ENCODE data around the gene DSPP. TPM values are rescaled to one million over a fixed set of nuclear protein-coding genes. Genes with fewer than 3 reads are reported as not detected.
"Not testable (repeated sequence)": the region's sequence is repeated elsewhere in the genome, so short reads cannot be mapped to it uniquely, and the experiment has no call there.

The DSPP gene
- total RNA-seq, 4 donors from 2014 or later: not detected

DNA sequence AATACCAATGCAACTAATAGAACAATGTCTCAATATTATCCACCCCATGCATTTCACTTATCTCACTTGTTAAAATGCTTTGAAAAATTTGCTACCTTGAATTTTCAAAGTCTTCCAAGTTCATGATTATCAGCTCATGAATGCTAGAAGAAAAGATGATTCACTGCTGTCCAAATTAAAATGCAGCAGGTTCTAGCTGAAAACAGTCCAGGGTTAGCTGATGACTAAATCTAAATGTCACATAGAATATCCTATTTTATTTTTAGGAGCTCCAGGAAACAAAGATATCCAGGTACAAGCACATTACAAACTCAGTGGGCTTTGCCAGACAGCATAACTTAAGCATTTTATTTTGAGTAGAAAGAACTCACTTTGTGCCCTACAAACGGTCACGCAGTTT is 41.1 kb upstream of the DSPP start:
- Histone ChIP-seq H3K27ac (replicated peaks in 1 of 4) (no peak overlapping the region), H3K4me1 (no peaks in the 10 kb centered on the region), H3K27me3 (no peaks in the 10 kb centered on the region), H3K4me3 (no peak overlapping the region), H3K9me3 (no peaks in the 10 kb centered on the region), H3K36me3 (no peaks in the 10 kb centered on the region)
- intact Hi-C loops (cut with DNase I): no loop called here
- DNase-seq (ENCODE audit: extremely low spot score): no peak
- TF ChIP-seq POLR2A (IDR thresholded peaks at IDR 0.05; ENCODE audit: low read depth) (no peak), POLR2AphosphoS5 (IDR thresholded peaks at IDR 0.05) (no peak), EP300 (IDR thresholded peaks at IDR 0.05) (no peak)
- TF ChIP-seq, protein P1, sequence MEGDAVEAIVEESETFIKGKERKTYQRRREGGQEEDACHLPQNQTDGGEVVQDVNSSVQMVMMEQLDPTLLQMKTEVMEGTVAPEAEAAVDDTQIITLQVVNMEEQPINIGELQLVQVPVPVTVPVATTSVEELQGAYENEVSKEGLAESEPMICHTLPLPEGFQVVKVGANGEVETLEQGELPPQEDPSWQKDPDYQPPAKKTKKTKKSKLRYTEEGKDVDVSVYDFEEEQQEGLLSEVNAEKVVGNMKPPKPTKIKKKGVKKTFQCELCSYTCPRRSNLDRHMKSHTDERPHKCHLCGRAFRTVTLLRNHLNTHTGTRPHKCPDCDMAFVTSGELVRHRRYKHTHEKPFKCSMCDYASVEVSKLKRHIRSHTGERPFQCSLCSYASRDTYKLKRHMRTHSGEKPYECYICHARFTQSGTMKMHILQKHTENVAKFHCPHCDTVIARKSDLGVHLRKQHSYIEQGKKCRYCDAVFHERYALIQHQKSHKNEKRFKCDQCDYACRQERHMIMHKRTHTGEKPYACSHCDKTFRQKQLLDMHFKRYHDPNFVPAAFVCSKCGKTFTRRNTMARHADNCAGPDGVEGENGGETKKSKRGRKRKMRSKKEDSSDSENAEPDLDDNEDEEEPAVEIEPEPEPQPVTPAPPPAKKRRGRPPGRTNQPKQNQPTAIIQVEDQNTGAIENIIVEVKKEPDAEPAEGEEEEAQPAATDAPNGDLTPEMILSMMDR (IDR thresholded peaks at IDR 0.05): no peak
- WGBS: 90% methylated on average over 2 of the region's 2 CpGs

DNA sequence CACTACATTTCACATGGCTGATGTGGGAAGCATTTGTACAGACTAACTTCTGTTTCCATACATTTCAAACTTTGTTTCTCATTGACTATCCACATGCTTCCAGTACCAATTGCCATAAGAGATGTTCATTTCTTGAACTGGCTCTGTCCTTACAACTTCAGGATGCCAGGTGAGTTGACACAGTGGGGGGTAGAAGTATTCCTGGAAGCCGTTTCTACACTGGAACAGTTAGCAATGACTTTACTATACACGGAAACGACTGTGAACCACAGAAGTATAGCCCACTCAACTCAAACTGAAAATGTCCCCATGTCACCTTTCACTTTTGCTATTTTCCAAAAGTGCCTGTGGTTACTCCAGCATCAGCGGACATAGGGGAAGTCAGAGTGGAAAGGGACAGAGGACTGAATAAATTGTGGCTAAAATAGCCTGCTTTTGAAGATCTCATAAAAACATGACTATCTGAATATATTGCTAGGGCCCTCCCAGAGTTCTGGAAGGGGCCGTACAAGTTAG is 38.0 kb upstream of the DSPP start:
- intact Hi-C loops (cut with DNase I): no loop called here
- 81% methylated on average over 5 of the region's 5 CpGs for WGBS
- Histone ChIP-seq H3K4me3 (no peak overlapping the region), H3K4me1 (no peaks in the 10 kb centered on the region), H3K36me3 (no peaks in the 10 kb centered on the region), H3K27ac (replicated peaks in 1 of 4) (no peak overlapping the region), H3K9me3 (peaks cover 0 to 3% (median 0%) of the 10 kb centered on the region in 4 donors), H3K27me3 (no peaks in the 10 kb centered on the region)
- no peak for DNase-seq (ENCODE audit: extremely low spot score)
- TF ChIP-seq POLR2A (IDR thresholded peaks at IDR 0.05; ENCODE audit: low read depth): no peak
- no peak for TF ChIP-seq EP300 (IDR thresholded peaks at IDR 0.05)
- TF ChIP-seq, protein P1 (IDR thresholded peaks at IDR 0.05): no peak
- TF ChIP-seq POLR2AphosphoS5 (IDR thresholded peaks at IDR 0.05): no peak

DNA sequence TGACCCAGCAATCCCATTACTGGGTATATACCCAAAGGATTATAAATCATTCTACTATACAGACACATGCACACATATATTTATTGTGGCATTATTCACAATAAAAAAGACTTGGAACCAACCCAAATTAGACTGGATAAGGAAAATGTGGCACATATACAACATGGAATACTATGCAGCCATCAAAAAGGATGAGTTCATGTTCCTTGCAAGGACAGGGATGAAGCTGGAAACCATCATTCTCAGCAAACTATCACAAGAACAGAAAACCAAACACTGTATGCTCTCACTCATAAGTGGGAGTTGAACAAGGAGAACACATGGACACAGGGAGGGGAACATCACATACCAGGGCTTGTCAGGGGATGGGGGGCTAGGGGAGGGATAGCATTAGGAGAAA is 34.0 kb upstream of the DSPP start:
- H3K4me3 ChIP-seq; H3K4me1 ChIP-seq; H3K36me3 ChIP-seq; DNase-seq (ENCODE audit: extremely low spot score); H3K27me3 ChIP-seq; H3K9me3 ChIP-seq; intact Hi-C loops (cut with DNase I); H3K27ac ChIP-seq (replicated peaks in 1 of 4): not testable (repeated sequence)

DNA sequence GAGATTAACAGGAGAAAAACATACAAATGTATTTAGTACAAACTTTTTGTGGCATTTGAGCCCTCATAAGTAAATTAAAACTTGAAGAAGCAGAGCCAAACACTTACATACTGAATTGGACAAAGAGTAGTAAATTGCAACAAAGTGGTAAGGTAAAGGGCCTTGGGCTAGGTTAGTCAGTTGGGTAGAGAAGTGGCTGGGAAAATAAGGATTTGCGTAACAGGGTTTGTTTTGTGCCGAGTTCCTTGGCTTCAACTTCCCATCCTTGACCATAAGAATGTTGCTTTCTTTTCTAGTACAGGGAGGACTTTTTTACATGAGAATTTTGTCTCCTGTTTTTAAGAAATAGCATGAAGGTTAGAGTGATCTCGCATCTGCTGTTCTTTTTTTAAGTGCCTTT is 33.3 kb upstream of the DSPP start:
- WGBS: 89% methylated on average over 3 of the region's 3 CpGs
- no peak for DNase-seq (ENCODE audit: extremely low spot score)

DNA sequence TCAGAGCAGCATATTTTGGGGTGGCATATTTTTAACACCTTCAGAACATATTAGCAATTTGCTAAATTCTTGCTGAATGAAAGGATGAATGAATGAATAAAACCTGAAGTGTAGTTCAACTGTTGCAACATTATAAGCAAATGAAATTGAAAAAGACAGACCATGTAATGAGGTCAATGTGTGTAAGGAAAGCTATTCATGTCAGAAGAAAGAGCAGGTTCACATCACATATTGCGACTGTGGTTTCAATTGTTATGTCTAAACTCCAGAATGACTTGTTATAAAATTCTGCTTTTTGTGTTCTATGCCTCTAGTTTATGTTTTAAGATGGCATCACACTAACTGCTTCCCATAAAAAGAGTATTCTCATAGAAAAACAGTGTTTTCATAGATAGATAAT is 32.9 kb upstream of the DSPP start:
- H3K27ac ChIP-seq (replicated peaks in 1 of 4): no peak overlapping the region
- intact Hi-C loops (cut with DNase I): no loop called here

More for the DNA sequence above, 33.3 kb upstream of the DSPP start:
- Histone ChIP-seq H3K27ac (replicated peaks in 1 of 4) (no peak overlapping the region), H3K9me3 (peaks cover 0 to 3% (median 0%) of the 10 kb centered on the region in 4 donors), H3K27me3 (no peaks in the 10 kb centered on the region), H3K4me3 (no peak overlapping the region), H3K36me3 (no peaks in the 10 kb centered on the region), H3K4me1 (no peaks in the 10 kb centered on the region)
- TF ChIP-seq, protein P1 (IDR thresholded peaks at IDR 0.05): no peak
- TF ChIP-seq EP300 (IDR thresholded peaks at IDR 0.05) (no peak), POLR2AphosphoS5 (IDR thresholded peaks at IDR 0.05) (no peak)
- intact Hi-C loops (cut with DNase I): no loop called here

More for the DNA sequence above, 32.9 kb upstream of the DSPP start:
- TF ChIP-seq POLR2AphosphoS5 (IDR thresholded peaks at IDR 0.05) (no peak), EP300 (IDR thresholded peaks at IDR 0.05) (no peak), POLR2A (IDR thresholded peaks at IDR 0.05; ENCODE audit: low read depth) (no peak)
- TF ChIP-seq, protein P1 (IDR thresholded peaks at IDR 0.05): no peak
- Histone ChIP-seq H3K27me3 (no peaks in the 10 kb centered on the region), H3K4me1 (no peaks in the 10 kb centered on the region), H3K4me3 (no peak overlapping the region), H3K36me3 (no peaks in the 10 kb centered on the region), H3K9me3 (peaks cover 0 to 3% (median 0%) of the 10 kb centered on the region in 4 donors)
- 97% methylated on average over 1 of the region's 1 CpG for WGBS
- DNase-seq (ENCODE audit: extremely low spot score): no peak
